ENCODE data around the gene CMTM3.
"Not testable (repeated sequence)": the region's sequence is repeated elsewhere in the genome, so short reads cannot be mapped to it uniquely, and the experiment has no call there.

- TF ChIP-seq CREB1 (CRISPR knock-in tag; IDR thresholded peaks at IDR 0.05; ENCODE audit: low read depth); CTCF (conservative IDR thresholded peaks at IDR 0.05; ENCODE audit: low read depth in 2 of 2); EZH2phosphoT487 (IDR thresholded peaks at IDR 0.05; ENCODE audit: unreplicated experiment); POLR2AphosphoS5 (IDR thresholded peaks at IDR 0.05; ENCODE audit: low read depth); JUNB (IDR thresholded peaks at IDR 0.05; ENCODE audit: unreplicated experiment); EZH2 (IDR thresholded peaks at IDR 0.05; ENCODE audit: low read depth, unreplicated experiment): not testable (repeated sequence)
Measured at GRCh38 chr16:66596559-66596958, 7.9 kb upstream of the CMTM3 start.

All from GM23338 (cell line).